SIG-M5 treated with dmso at 0.1 percent for 504 hours (cell line): ENCODE data around the gene IGFL1.
A peak's percentile ranks its signal among the peaks of the same experiment; 100 is the strongest.
"Not testable (repeated sequence)": the region's sequence is repeated elsewhere in the genome, so short reads cannot be mapped to it uniquely, and the experiment has no call there.

Experiments
- DNase-seq: peaks from one replicate; lab custom pipeline; 2025; ENCODE audit not compliant: unreplicated experiment; lab: John Stamatoyannopoulos, UW

IGFL1 gene

GRCh38 chr19:46221981-46222610 lies 7.4 kb upstream of the IGFL1 start:
- peak; percentile 25 for DNase-seq

GRCh38 chr19:46223787-46224186 lies 5.8 kb upstream of the IGFL1 start:
- not testable (repeated sequence) for DNase-seq

GRCh38 chr19:46224773-46225172 lies 4.8 kb upstream of the IGFL1 start:
- DNase-seq = no peak

GRCh38 chr19:46225558-46226004 lies 4.0 kb upstream of the IGFL1 start:
- DNase-seq = no peak

- DNase-seq = no peak
These were observed 3.0 kb upstream of the IGFL1 start for GRCh38 chr19:46226438-46226973.

GRCh38 chr19:46232029-46232428 lies 2.5 kb downstream of the IGFL1 start:
- DNase-seq = peak; percentile 40

GRCh38 chr19:46232468-46232867 lies 2.9 kb downstream of the IGFL1 start:
- DNase-seq = no peak

- no peak for DNase-seq
These were observed 3.5 kb downstream of the IGFL1 start for GRCh38 chr19:46232938-46233621.

- DNase-seq = not testable (repeated sequence)
These were observed 4.3 kb downstream of the IGFL1 start for GRCh38 chr19:46233871-46234270.

- DNase-seq = not testable (repeated sequence)
These were observed 8.6 kb downstream of the IGFL1 start for GRCh38 chr19:46238141-46238540.

GRCh38 chr19:46239193-46240024 lies 9.9 kb downstream of the IGFL1 start:
- no peak for DNase-seq

- DNase-seq = no peak
These were observed 11.2 kb downstream of the IGFL1 start for GRCh38 chr19:46240693-46241092.

- DNase-seq = no peak
These were observed 12.1 kb downstream of the IGFL1 start for GRCh38 chr19:46241626-46242025.

GRCh38 chr19:46243081-46243654 lies 13.6 kb downstream of the IGFL1 start:
- not testable (repeated sequence) for DNase-seq

GRCh38 chr19:46250076-46250735 lies 20.7 kb downstream of the IGFL1 start:
- DNase-seq = no peak

- DNase-seq = no peak
These were observed 21.9 kb downstream of the IGFL1 start for GRCh38 chr19:46251416-46251815.

- DNase-seq = no peak
These were observed 25.2 kb downstream of the IGFL1 start for GRCh38 chr19:46254776-46255175.

- peak; percentile 72 for DNase-seq
These were observed 27.3 kb downstream of the IGFL1 start for GRCh38 chr19:46256855-46257254.

GRCh38 chr19:46261501-46261900 lies 32.0 kb downstream of the IGFL1 start:
- DNase-seq = not testable (repeated sequence)

GRCh38 chr19:46262684-46263296 lies 33.2 kb downstream of the IGFL1 start:
- peak; percentile 74 for DNase-seq
